ENCODE measurements around the gene RAMACL.

Gene RAMACL

GRCh38 chr6:166572370-166573261 is 13.9 kb downstream of the RAMACL start:
- DNase-seq = no peak

DNA sequence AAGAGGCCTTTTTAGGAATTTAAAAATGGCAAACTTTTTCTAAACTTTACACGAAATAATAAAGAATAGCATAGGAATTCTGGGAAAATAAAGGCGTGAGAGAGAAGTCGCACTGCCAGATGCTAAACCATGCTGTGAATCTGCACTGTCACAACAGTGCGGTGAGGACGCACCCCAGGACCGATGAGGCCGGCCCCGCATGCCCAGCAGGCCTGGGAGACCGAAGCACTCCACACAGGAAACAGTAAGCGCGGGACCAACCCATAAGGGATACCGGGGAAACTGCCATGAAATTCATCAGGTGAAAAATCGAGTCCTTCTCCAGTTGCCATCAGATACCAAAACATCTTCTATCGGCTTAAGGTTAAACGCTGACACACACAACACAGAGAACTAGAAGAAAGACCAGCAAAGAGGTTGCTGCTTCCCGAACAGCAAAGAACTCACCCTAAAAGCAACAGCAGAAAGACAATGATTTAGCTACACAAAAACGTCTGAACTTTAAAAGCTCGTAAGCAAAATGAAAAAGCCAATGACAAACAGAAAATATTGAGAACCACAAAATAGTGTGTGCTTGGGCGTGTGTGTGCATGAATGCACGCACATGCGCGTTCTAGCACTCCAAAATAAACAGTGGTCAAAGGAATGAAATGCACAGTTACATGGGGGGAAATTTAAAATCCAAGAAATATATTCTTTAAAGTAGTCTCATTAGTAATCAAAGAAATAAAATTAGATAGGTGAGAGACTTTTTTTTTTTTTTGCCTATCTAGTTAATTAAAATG is 15.4 kb downstream of the RAMACL start:
- no peak for DNase-seq

DNA sequence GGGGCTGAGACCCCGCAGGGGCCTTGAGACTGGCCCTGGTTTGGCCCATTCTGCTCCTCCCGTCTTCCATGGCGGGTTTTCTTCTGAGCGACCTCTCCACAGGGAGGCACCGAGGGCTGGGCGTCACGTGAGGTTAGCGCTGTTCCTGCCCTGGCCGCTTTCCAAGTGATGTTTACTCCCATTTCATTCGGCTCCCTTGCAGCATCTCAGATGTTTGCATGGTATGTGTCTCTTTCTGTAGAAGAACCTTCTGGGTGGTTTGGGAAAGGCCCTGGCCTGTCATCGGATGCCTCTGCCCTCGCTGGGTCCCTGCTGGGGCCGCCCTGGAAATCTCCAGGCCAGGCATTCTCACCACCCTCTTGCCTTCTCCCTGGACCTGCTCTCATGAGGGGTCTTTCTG is 17.3 kb downstream of the RAMACL start:
- no peak for DNase-seq

- DNase-seq = no peak
Measured at GRCh38 chr6:166567813-166568212, 18.7 kb downstream of the RAMACL start.

DNA sequence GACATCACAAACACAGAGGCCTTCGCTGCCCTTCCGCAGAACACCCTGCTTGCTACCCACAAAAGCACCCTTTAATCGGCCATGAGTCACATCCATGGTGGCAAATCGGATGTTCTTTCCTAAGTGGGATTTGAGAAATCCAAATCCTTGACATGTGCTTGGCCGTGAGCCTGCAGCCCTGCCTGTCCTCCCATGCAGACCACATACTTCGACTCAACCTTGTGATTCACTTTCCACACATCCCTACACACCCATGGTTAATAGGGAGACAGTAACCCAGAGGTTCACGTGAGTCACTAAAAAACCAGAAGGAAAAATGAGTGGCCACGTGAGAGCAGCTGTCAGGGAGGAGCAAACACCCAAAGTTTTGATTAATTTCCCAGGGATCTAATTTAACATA is 19.4 kb downstream of the RAMACL start:
- no peak for DNase-seq

GRCh38 chr6:166566026-166567011 is 20.2 kb downstream of the RAMACL start:
- no peak for DNase-seq

DNA sequence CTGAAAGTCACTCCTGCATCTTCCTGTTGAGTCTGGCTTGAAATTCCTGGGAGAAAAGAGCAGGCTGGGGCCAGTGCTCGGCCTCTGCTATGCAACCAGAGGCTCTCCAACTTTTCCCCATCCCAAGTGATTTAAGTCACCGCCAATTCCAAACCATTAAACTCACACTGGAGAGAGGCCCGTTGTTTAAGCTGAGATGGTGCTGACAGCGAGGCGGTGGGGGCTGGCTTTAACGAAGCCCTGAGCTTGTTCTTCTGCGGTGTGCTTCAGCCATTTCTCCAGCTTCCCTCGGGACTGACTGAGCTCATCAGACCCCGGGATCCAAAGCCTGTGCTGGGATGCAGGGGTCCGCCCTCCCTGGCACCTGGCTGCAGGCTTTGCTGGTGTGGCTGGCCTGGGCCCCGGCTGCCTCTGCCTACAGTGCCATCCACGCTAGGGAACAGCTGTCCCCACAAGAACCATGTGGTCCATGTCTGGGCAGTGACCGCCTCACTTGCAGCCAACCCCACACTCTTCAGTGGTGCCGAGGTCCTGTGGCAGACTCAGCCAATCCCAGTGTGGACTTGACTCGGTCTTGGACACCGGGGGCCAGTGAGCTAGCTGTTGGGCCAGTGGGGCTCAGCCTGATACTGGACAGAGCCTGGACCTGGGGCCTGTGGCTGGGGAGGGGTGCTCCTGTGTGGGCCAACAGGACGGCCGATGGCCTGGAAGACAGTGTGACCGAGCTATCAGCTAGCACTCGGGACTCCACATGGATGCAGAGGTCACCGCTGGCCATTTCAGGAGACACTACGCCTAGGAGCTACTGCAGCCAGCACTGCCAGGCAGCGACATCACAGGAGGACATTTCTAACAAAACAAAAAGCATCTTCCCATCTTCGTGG is 21.2 kb downstream of the RAMACL start:
- no peak for DNase-seq

- no peak for DNase-seq
Measured at GRCh38 chr6:166563805-166564204, 22.7 kb downstream of the RAMACL start.

DNA sequence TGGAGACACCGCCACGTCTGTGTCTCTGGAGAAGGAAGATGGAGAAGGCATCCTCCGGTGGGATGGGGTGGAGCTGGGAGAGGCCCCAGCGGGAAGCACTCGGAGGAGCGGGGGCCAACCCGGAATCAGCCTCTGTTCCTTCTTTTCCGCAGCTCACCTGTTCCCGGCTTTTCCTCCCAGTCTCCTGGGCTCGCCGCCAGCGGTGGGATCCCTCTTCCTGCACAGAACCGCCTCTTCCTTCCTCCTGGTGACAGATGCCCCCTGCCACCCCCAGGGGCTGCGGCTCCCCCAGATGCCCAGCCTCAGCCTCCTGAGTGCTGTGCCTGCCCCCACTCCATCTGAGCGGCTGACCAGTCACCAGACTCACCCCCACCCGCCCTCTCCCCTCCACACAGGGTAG is 23.3 kb downstream of the RAMACL start:
- DNase-seq = no peak

DNA sequence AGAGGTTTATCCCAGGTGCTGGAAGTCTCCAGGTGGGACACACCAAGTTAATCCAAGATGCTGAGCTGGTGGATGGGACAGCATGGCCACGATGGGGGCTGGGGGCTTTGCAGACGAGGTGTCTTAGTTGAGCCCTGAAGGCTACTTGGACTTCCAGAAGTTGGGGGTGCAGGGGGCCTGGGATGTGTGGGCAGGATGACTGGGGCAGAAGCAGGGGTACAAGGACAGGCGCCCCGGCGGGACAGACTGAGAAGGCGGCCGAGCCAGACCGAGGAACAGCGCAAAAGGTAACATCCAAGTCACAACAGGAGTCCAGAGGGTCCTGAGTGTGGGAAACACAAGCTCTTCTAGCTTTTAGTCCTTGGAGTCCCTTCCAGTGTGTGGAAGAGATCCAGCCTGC is 23.8 kb downstream of the RAMACL start:
- no peak for DNase-seq

DNA sequence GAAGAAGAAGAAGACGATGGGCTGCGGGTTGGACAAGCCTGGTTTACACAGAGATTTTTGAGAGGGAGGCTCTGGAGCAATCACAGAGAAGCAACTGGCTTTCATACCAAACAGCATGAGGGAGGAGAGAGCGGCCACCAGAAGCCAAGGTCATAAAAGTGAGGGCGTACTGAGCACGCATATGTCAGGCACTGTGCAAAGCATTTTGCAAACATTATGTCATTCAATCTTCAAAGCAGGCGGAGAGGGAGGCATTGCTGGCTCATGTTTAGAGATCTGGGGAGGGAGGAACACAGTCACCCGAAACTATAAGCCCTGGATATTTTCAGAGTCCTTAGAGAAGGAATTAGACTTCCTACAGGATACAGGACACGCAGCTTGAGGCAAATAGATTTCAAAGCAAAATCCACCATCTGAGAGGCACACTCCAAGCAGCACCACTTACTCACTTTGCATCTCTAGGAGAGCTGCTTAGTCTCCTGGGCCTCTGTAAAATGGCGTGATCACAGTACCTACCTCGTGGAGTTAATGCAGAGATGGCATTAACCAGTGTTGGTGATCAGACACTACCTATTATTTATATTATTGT is 24.6 kb downstream of the RAMACL start:
- no peak for DNase-seq

DNA sequence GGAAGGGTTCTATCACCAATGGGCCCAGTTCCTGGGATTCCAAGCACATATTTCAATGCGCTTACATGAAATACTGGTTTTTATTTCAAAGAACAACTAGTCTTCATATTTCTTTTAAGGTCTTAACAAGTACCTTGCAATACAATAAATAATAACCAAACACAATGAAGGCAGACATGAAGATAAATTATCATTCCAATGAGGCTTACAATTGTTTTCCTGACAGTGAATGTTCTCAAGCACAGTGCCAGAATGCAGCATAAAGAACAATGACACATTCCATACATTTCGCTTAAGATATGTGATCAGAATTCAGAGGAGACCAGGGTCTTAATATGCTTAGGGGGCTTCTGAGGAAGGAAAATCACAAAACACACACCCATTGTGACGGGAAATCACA is 26.3 kb downstream of the RAMACL start:
- DNase-seq = no peak

- no peak for DNase-seq
Measured at GRCh38 chr6:166559662-166560061, 26.8 kb downstream of the RAMACL start.

- no peak for DNase-seq
Measured at GRCh38 chr6:166559211-166559610, 27.3 kb downstream of the RAMACL start.

DNA sequence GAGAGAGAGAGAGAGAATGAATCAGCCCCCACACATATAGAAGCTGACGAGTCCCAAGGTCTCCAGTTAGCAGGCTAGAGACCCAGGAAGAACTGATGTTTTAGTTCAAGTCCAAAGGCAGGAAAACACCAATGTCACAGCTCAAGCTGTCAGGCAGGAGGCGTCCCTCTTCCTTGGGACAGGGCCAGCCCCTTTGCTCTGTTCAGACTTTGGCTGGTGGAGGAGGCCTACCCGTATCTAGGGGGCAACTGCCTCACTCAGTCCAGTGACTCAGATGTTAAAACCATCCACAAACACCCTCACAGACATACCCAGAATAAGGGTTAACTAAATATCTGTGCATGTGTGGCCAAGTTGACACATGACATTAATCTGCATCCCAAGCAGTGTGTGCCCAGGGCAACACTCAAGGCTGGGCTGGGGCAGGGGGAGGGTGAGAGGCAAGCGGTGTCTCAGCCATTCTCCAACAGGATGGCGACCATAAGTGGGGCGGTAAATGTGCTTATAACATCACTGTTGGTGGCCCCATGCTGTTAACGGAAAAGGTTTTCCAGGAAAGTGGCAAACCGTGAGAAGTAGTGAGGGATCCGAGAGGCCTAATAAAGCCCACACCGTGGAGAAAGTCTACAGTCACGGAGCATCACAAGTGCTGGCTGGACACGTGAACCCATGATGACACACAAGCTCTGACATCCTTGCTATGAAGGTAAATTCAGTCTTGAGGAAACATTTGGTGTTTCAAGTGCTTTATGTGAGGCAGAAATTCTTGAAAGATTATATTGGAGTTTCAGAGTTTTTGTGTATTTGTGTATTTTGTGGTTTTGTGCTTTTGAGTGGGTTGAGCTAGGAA is 28.1 kb downstream of the RAMACL start:
- no peak for DNase-seq

- DNase-seq = no peak
Measured at GRCh38 chr6:166556863-166557322, 29.6 kb downstream of the RAMACL start.

GRCh38 chr6:166556336-166556735 is 30.1 kb downstream of the RAMACL start:
- no peak for DNase-seq

GRCh38 chr6:166555086-166555485 is 31.4 kb downstream of the RAMACL start:
- no peak for DNase-seq

- no peak for DNase-seq
Measured at GRCh38 chr6:166554316-166554715, 32.2 kb downstream of the RAMACL start.

DNA sequence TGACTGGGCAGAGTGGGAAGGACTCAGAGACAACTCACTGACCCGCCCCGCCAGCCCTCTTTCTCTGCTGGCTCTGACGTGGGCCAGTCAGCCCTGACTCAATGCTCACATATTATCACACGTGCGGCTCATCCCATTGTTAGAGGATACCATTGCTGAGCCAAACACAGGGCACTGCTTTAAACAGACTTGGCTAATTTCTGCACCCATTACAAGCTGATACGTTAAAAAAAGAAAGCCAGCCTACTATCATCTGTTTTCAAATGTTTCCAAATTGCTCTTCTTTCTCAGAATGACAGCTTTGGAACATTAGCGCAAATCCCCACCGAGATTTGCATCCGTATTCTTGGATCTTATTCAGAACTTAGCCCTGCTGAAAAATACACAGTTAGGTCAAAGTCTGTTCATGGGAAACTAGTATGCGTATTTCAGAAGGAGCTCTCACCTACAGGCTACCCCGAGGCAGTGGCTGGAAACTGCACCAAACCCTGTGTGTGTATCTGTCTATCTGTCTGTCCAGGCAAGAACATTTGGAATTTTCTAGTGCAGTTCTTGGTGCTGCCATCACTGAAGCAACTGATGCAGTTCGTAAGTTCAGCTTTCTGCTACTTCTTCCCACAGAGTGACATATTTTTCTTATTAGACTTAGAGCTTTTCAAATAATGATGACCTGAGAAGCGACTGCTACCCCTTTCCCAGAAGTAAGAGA is 32.8 kb downstream of the RAMACL start:
- DNase-seq = no peak

Data from activated T-cell treated with anti-CD3 and anti-CD28 coated beads for 4 hours (primary cell).